HG03060 (cell line): ENCODE data around the gene PEX14.

Experiments used
- ATAC-seq: cut with Tn5 transposase; IDR thresholded peaks from one replicate; pipeline ENCODE4 v1.9.1; 2021; ENCODE audit warnings: low read depth, moderate number of reproducible peaks; ENCODE audit not compliant: unreplicated experiment

Gene PEX14

GRCh38 chr1:10515301-10515975 lies 40.7 kb downstream of the PEX14 start:
- ATAC-seq = no peak

- no peak for ATAC-seq
Observed at GRCh38 chr1:10515976-10516750, 41.4 kb downstream of the PEX14 start.

DNA sequence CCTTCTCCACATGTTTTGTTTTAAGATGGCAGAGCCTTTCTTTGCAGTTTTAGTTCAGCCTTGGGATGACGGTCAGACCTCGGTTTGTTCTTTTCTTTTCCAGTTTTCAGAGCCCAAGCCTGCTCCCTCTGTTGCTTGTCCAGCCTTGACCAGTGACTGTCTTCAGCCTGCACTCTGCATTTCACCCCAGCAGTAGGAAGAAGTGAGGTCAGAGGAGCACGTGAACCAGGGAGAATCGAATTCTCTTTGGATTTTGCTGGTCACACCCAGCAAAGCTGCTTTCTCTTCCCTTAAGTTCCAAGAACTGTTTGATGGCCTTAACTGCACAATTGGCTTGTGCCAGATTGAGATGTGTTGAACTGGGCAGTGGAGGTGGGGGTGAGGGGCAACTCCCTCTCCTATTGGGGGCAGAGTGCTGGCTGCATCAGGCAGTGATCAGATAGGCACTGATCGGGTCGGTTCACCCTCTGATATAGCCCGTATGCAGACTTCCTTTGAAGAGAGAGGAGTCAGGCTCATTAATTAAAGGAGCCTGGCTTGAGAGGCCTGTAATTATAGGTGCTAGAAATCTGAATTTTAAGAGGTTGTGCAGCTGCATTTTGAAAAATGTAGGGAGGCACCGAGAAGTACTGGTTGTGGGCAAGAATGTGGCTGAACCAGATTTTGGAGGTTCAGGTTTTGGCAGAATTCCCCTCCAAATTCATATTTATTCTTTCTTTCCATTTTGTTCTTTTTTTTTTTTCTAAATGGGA lies 42.4 kb downstream of the PEX14 start:
- ATAC-seq = no peak

DNA sequence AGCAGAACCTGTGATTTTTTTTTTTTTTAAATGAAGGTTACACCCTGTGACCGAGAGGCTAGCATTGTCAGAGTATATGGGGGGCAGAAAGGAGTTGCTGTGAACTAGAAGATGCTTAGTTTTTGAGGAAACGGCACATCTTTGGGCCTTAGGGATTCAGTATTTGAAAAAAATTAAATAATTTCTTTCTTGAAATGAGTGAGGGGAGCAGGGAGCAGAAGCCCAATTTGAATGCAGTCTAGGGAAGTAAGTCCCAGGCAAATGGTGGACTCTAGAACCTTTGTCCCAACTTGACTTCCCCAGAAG lies 42.9 kb downstream of the PEX14 start:
- ATAC-seq = no peak

- ATAC-seq = no peak
Observed at GRCh38 chr1:10519016-10519417, 44.3 kb downstream of the PEX14 start.

- no peak for ATAC-seq
Observed at GRCh38 chr1:10520497-10520896, 45.7 kb downstream of the PEX14 start.

DNA sequence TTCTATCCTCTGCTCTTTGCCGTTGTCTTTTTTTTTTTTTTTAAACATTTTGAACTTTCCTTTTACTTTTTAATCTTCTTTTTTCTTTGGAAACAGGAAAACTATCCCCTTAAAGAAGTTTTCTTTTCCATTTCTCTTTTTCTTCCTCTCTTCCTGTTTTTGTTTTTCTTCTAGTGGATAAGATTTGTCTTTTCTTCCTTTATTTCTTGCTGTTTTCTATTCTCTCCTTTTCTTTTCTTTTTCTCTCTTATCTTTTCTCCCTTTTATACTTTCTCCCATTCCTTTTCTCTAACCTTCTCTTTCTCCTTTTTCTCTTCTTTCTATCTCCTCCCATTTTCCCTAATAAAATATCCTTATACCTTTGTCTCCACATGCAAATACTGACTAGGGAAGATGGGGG lies 46.2 kb downstream of the PEX14 start:
- ATAC-seq = no peak

DNA sequence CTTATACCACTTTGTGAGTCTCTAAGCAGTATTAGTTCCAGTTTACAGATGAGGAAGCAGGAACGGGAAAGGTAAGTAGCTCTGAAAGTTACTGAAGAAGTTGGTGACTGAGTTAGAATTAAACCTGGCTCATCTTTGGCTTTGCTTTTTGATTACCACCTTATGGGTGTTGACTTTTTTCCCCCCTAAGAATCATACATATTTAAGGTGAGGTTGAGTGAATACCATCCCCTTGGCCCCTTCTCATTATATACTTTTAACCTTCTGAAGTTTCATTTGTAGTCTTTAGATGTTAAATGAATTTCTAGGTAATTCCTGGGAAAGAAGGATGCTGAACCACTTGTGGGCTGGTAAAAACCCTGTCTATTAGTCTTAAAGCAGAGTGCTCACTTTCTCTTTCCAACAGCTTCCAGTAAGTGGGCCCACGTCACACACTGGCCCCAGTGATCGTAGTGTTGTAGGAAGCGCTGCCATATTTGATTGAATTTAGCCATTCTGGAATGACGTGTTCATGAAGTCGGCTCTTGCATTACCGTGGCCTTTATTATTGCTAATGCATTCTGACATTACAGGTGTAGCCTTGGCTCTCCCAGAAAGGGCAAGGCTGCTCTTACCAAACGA lies 46.9 kb downstream of the PEX14 start:
- ATAC-seq = no peak

- ATAC-seq = no peak
Observed at GRCh38 chr1:10522322-10522860, 47.6 kb downstream of the PEX14 start.

GRCh38 chr1:10525208-10525607 lies 50.5 kb downstream of the PEX14 start:
- ATAC-seq = no peak

DNA sequence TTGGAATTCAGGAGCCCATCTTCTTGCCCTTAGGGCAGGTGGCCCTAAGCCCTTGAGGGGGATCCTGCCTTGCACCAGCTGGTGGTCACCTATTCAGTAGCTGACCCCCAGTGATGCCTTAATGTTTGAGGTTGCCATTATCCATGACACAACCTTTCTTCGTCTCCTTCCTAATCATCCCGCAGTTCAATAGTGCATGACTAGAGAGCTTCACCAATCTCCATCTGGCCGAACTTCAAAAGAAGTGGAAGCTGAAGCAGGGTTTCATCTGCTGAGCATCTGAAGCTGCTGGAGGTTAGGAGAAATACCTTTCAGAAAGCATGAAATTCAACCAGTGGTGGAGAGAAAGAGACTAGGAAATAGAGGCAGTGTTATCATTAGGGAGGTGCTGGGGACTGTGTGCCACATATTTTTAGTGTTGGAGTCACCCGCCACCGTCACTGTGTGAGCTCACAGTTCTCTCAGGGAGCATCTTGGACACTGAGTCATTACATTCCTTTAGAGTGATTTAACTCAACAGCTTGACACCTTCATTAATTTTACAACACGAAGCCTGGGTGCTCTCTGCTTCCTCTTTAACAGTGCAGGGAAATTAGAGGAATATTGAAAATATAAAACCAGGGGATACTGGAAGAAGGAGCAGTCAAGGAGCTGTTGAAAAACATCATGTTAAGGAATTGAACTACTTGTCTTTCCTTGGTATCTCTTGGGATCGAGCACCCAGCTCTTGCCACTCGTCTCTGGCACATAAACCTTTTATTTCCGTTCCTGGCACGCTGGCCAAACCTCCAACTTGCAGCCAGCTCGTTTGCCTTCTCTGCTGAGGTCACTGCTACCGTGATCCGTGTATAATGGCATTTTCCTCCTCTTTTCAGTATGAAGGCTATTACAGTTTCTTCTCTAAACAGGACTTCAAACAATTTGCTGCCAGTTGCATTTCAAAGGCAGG lies 53.6 kb downstream of the PEX14 start:
- no peak for ATAC-seq

GRCh38 chr1:10529091-10529490 lies 54.3 kb downstream of the PEX14 start:
- ATAC-seq = no peak

GRCh38 chr1:10529765-10530164 lies 55.0 kb downstream of the PEX14 start:
- ATAC-seq = no peak

DNA sequence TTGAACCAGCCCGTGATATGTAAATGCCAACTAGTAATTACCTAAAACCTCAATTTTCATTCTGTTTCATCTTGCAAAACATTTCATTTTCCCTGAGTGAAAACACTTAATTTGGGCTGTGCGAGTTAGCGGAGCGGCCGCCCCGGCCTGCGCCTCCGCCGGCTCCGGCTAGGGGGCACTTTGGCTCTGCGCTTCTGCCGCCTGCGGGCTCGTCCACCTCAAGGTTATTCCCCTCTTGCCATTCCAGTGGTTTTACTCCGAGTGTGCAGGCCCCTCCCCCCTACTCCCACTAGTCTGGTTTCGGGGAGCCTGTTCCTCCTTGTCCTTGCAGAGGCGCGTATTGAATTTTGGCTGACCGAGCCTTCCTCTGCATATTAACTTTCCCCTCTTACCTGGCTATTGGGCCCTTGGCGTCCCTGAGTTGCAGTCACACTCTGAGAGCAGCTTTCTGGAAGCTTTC lies 55.6 kb downstream of the PEX14 start:
- no peak for ATAC-seq

- ATAC-seq = no peak
Observed at GRCh38 chr1:10530756-10531495, 56.2 kb downstream of the PEX14 start.

DNA sequence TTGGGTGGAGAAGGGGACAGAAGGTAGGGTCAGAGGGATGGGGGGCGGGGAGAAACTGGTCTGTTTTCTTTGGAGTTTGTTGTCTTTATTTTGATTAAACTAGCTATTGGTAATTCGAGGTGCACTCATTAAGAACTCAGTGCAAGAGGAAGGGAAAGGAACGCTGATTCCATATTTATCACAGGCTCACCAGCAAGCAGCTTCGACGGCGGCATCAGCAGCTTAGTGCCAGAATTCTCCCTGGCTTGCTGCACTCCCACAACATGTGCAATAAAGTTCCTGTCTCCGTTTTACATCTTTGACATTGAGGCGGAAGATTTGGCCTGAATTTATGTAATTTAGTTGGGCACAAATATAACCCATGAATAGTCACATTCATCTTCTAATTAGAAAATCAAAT lies 57.6 kb downstream of the PEX14 start:
- no peak for ATAC-seq

DNA sequence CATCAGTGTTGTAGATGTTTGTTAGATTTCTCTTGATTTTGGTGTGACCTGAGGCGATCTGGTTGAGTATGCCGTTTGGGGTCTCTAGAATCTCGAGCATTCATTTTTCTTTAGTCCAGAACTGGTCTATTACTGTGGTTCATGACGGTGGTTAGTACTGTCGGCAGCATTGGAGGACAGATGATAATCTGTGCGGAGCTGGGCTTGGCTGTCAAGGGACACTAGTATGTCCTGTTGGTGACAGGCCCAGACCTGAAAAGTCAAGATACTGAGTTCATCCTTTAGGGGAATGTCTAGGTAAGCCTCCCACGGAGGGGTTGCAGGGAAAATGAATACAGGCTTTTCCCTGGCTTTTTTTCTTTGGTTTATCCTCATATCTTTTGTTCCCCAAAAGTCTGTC lies 59.8 kb downstream of the PEX14 start:
- ATAC-seq = no peak

DNA sequence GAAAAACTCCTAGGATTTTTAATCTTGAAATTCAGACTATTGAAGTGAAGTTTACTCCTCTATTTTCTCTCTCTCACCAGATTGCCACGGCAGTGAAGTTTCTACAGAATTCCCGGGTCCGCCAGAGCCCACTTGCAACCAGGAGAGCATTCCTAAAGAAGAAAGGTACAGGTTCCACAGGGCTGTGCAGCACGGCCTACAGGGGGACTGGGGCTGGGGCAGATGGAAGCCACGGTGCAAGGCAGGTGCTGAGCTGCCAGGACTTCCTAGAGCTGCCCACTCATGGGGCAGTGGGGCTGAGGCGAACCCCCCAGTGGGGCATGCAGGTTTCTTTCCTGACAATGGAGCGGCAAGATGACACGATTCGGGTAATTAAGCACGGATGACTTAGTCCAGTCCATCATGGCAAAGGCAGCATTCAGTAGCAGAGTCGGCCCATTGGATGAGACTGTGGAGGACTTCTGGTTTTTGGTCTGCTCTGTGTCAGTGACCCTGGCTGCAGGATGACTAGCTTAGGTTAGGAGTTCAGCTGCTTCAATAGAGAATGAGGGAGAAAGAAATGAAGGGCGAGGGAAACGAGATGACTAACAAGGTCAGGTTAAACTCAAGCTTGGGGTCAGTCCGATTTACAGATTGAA lies 61.5 kb downstream of the PEX14 start:
- no peak for ATAC-seq
